T-cell (primary cell): ENCODE results near the gene ADCY6. TPM values are rescaled to one million over a fixed set of nuclear protein-coding genes. Genes with fewer than 3 reads are reported as not detected.

Experiments used
- ATAC-seq, 4 experiments: fragments of 200-7000 bp in 3 of 4; fragments of 150-1000 bp in 1 of 4; cut with Tn5 transposase; replicated peaks in 1 of 4; 1 replicate in 3 of 4; 2 replicates in 1 of 4; pipeline ENCODE4 v1.10.0; 2021; ENCODE audit warnings: moderate library complexity in 3 of 4, mild to moderate bottlenecking in 2 of 4, moderate number of reproducible peaks in 1 of 4
- CTCF ChIA-PET, 2 donors: fragments of 300-600 bp; sonication (Branson Sonifier 250); formaldehyde crosslinking; loops; one replicate each; lab custom pipeline; 2022; ENCODE audit warnings: antibody characterized with exemption in 2 of 2; lab: Charles Lee
- POLR2A ChIA-PET, 2 donors: fragments of 300-600 bp; sonication (Branson Sonifier 250); formaldehyde crosslinking; loops; one replicate each; lab custom pipeline; 2022; ENCODE audit warnings: antibody characterized with exemption in 2 of 2; lab: Charles Lee
- DNase-seq, 35 experiments: peaks; one replicate each; pipeline versions ENCODE4 v3.0.0 to v3.0.0-alpha.2; 2013 to 2023
- H3K27ac ChIP-seq: one replicate; pipeline ENCODE4 v1.5.1; 2013; ENCODE audit warnings: low read length
- H3K27me3 ChIP-seq, 2 experiments: replicated peaks in 1 of 2; 1 replicate in 1 of 2; 2 replicates in 1 of 2; pipeline versions ENCODE4 v1.6.1 to v1.7.0; 2013; ENCODE audit warnings: low read length in 1 of 2, mixed read lengths in 1 of 2; ENCODE audit not compliant: control insufficient read depth in 2 of 2, insufficient read depth in 2 of 2; ENCODE audit errors: extremely low read depth in 1 of 2
- H3K36me3 ChIP-seq, 2 donors: 1 replicate in 1 of 2; 2 replicates in 1 of 2; pipeline versions ENCODE4 v1.6.1 to v1.7.0; 2013; ENCODE audit warnings: low read length in 1 of 2; ENCODE audit not compliant: control insufficient read depth in 2 of 2, insufficient read depth in 1 of 2; ENCODE audit errors: extremely low read depth in 1 of 2
- H3K4me1 ChIP-seq, 2 experiments: 1 replicate in 1 of 2; 2 replicates in 1 of 2; pipeline versions ENCODE4 v1.6.1 to v1.7.0; 2013; ENCODE audit warnings: low read length in 2 of 2, mixed read lengths in 1 of 2; ENCODE audit not compliant: insufficient read depth in 2 of 2, control insufficient read depth in 1 of 2; ENCODE audit errors: extremely low read depth in 1 of 2
- H3K4me3 ChIP-seq, 2 donors: 1 replicate in 1 of 2; 2 replicates in 1 of 2; pipeline versions ENCODE4 v1.5.1 to v1.7.0; 2013; ENCODE audit warnings: mild to moderate bottlenecking in 2 of 2, low read length in 1 of 2, moderate library complexity in 1 of 2; ENCODE audit not compliant: control insufficient read depth in 1 of 2; ENCODE audit errors: extremely low read depth in 1 of 2
- H3K9me3 ChIP-seq: 2 replicates; pipeline ENCODE4 v1.7.0; 2013
- H3K27ac Mint-ChIP-seq, 2 donors: one replicate each; pipeline ENCODE4 v1.8.0; 2020 to 2021; ENCODE audit warnings: mild to moderate bottlenecking in 2 of 2, mixed read lengths in 2 of 2
- H3K27me3 Mint-ChIP-seq, 2 donors: one replicate each; pipeline ENCODE4 v1.8.0; 2021 to 2022; ENCODE audit warnings: mixed read lengths in 2 of 2
- H3K36me3 Mint-ChIP-seq: one replicate; pipeline ENCODE4 v1.8.0; 2021; ENCODE audit warnings: mixed read lengths
- H3K4me1 Mint-ChIP-seq, 3 donors: one replicate each; pipeline ENCODE4 v1.8.0; 2020 to 2022; ENCODE audit warnings: mixed read lengths in 3 of 3, mild to moderate bottlenecking in 1 of 3
- H3K4me3 Mint-ChIP-seq, 3 donors: one replicate each; pipeline ENCODE4 v1.8.0; 2020 to 2022; ENCODE audit warnings: mild to moderate bottlenecking in 3 of 3, mixed read lengths in 3 of 3, moderate library complexity in 3 of 3
- H3K9me3 Mint-ChIP-seq, 3 donors: one replicate each; pipeline ENCODE4 v1.8.0; 2020 to 2022; ENCODE audit warnings: mixed read lengths in 3 of 3
- WGBS: methylation state at CpG from one replicate; pipeline ENCODE4 v1.1.5; 2013; ENCODE audit warnings: missing lambda C conversion rate; ENCODE audit not compliant: insufficient coverage; 5-methylcytosine and 5-hydroxymethylcytosine counted together
- total RNA-seq, 35 experiments: library from RNA in 6 of 35; stranded (reverse) in 6 of 35; fragments of 120-200 nt in 1 of 35; gene quantifications; one replicate each; pipeline versions ENCODE4 v1.2.1 to v1.2.4 and lab custom pipeline; 2013 to 2026

The ADCY6 gene
- total RNA-seq, 5 donors from 2014 or later (not counting 1 experiment from before 2014, with no cell fraction given): 0.10 to 0.76 (median 0.66) TPM; not detected in 1

- DNase-seq: no peak
- peaks cover 26% of the 10 kb centered on the region for H3K36me3 Mint-ChIP-seq
- POLR2A ChIA-PET: no interaction called here
- no peak overlapping the region for H3K4me3 ChIP-seq
- H3K36me3 ChIP-seq: peaks cover 31 to 54% of the 10 kb centered on the region in 2 donors
- no peak overlapping the region for H3K27ac ChIP-seq
- no peaks in the 10 kb centered on the region for H3K27me3 Mint-ChIP-seq
- no peaks in the 10 kb centered on the region for H3K27me3 ChIP-seq
- ATAC-seq: no peak
- H3K4me3 Mint-ChIP-seq: no peak overlapping the region
- H3K9me3 ChIP-seq: no peaks in the 10 kb centered on the region
- H3K27ac Mint-ChIP-seq: no peak overlapping the region
- WGBS: 63% methylated on average over 2 of the region's 2 CpGs
- H3K4me1 Mint-ChIP-seq: peaks cover 0 to 7% (median 5%) of the 10 kb centered on the region in 3 donors
- CTCF ChIA-PET: no interaction called here
- H3K4me1 ChIP-seq: peaks cover 0 to 5% of the 10 kb centered on the region in 2 experiments
- H3K9me3 Mint-ChIP-seq: no peaks in the 10 kb centered on the region
These were observed 39.4 kb upstream of the ADCY6 start for GRCh38 chr12:48828293-48828692.

- peaks cover 0 to 7% (median 5%) of the 10 kb centered on the region in 3 donors for H3K4me1 Mint-ChIP-seq
- H3K27ac ChIP-seq: no peak overlapping the region
These were observed 38.7 kb upstream of the ADCY6 start for GRCh38 chr12:48827513-48828096.

GRCh38 chr12:48827026-48827425 is 38.1 kb upstream of the ADCY6 start:
- no peak overlapping the region for H3K4me3 Mint-ChIP-seq
- H3K9me3 ChIP-seq: no peaks in the 10 kb centered on the region
- H3K36me3 ChIP-seq: peaks cover 26 to 41% of the 10 kb centered on the region in 2 donors
- no peaks in the 10 kb centered on the region for H3K27me3 Mint-ChIP-seq
- no peak overlapping the region for H3K27ac Mint-ChIP-seq
- DNase-seq: no peak
- no peaks in the 10 kb centered on the region for H3K27me3 ChIP-seq
- ChIA-PET POLR2A (no interaction called here), CTCF (interaction anchor here (0.6 kb wide), 2 partner anchors 58 to 95 kb away, joined by 3 to 5 read pairs; no protein-coding TSS in a partner anchor)
- peaks cover 19% of the 10 kb centered on the region for H3K36me3 Mint-ChIP-seq
- peaks cover 0 to 5% of the 10 kb centered on the region in 2 experiments for H3K4me1 ChIP-seq
- H3K9me3 Mint-ChIP-seq: no peaks in the 10 kb centered on the region
- peaks cover 0 to 7% (median 5%) of the 10 kb centered on the region in 3 donors for H3K4me1 Mint-ChIP-seq
- ATAC-seq: no peak
- 95% methylated on average over 4 of the region's 8 CpGs for WGBS
- H3K4me3 ChIP-seq: no peak overlapping the region
- H3K27ac ChIP-seq: no peak overlapping the region

More at GRCh38 chr12:48827513-48828096, 38.7 kb upstream of the ADCY6 start:
- CTCF ChIA-PET: interaction anchor here (0.6 kb wide), 2 partner anchors 58 to 94 kb away, joined by 3 to 5 read pairs; no protein-coding TSS in a partner anchor
- DNase-seq: no peak
- no peak overlapping the region for H3K27ac Mint-ChIP-seq
- no peaks in the 10 kb centered on the region for H3K27me3 ChIP-seq
- POLR2A ChIA-PET: no interaction called here
- H3K27me3 Mint-ChIP-seq: no peaks in the 10 kb centered on the region
- peaks cover 0 to 5% of the 10 kb centered on the region in 2 experiments for H3K4me1 ChIP-seq
- H3K9me3 ChIP-seq: no peaks in the 10 kb centered on the region
- peaks cover 26 to 47% of the 10 kb centered on the region in 2 donors for H3K36me3 ChIP-seq
- H3K4me3 Mint-ChIP-seq: no peak overlapping the region
- peaks cover 24% of the 10 kb centered on the region for H3K36me3 Mint-ChIP-seq
- ATAC-seq: no peak
- no peaks in the 10 kb centered on the region for H3K9me3 Mint-ChIP-seq
- no peak overlapping the region for H3K4me3 ChIP-seq
- WGBS: 96% methylated on average over 15 of the region's 17 CpGs

- peaks cover 0 to 5% of the 10 kb centered on the region in 2 experiments for H3K4me1 ChIP-seq
- DNase-seq: no peak
- H3K9me3 Mint-ChIP-seq: no peaks in the 10 kb centered on the region
- H3K27me3 ChIP-seq: no peaks in the 10 kb centered on the region
- peaks cover 0 to 7% (median 5%) of the 10 kb centered on the region in 3 donors for H3K4me1 Mint-ChIP-seq
- H3K4me3 Mint-ChIP-seq: no peak overlapping the region
- 89% methylated on average over 14 of the region's 15 CpGs for WGBS
- H3K36me3 Mint-ChIP-seq: peaks cover 14% of the 10 kb centered on the region
- CTCF ChIA-PET: no interaction called here
- no peaks in the 10 kb centered on the region for H3K9me3 ChIP-seq
- H3K27me3 Mint-ChIP-seq: no peaks in the 10 kb centered on the region
- H3K27ac Mint-ChIP-seq: no peak overlapping the region
- H3K36me3 ChIP-seq: peaks cover 26 to 34% of the 10 kb centered on the region in 2 donors
- H3K27ac ChIP-seq: no peak overlapping the region
- no peak for ATAC-seq
- POLR2A ChIA-PET: no interaction called here
- H3K4me3 ChIP-seq: no peak overlapping the region
These were observed 37.4 kb upstream of the ADCY6 start for GRCh38 chr12:48826209-48826855.

GRCh38 chr12:48824905-48825304 is 36.0 kb upstream of the ADCY6 start:
- Mint-ChIP-seq H3K4me3 (no peak overlapping the region), H3K27ac (no peak overlapping the region), H3K36me3 (peaks cover 4% of the 10 kb centered on the region), H3K4me1 (peaks cover 0 to 7% (median 5%) of the 10 kb centered on the region in 3 donors), H3K9me3 (no peaks in the 10 kb centered on the region), H3K27me3 (no peaks in the 10 kb centered on the region)
- H3K27ac ChIP-seq: no peak overlapping the region
- WGBS: 100% methylated on average over 1 of the region's 4 CpGs
- H3K36me3 ChIP-seq: peaks cover 13 to 20% of the 10 kb centered on the region in 2 donors
- H3K9me3 ChIP-seq: no peaks in the 10 kb centered on the region
- H3K27me3 ChIP-seq: no peaks in the 10 kb centered on the region
- ChIA-PET CTCF (interaction anchor here in 1 of 2 donors (1.0 kb wide), 1 partner anchor 28 kb away, joined by 3 read pairs; no protein-coding TSS in a partner anchor), POLR2A (no interaction called here)
- no peak for DNase-seq
- H3K4me1 ChIP-seq: peaks cover 0 to 5% of the 10 kb centered on the region in 2 experiments
- no peak for ATAC-seq
- H3K4me3 ChIP-seq: no peak overlapping the region

GRCh38 chr12:48824112-48824511 is 35.2 kb upstream of the ADCY6 start:
- H3K27me3 ChIP-seq: no peaks in the 10 kb centered on the region
- ATAC-seq: peak in 3 of 4 experiments; percentile 11 to 43 (median 41)
- ChIA-PET CTCF (no interaction called here), POLR2A (no interaction called here)
- Mint-ChIP-seq H3K9me3 (no peaks in the 10 kb centered on the region), H3K27ac (no peak overlapping the region), H3K36me3 (no peaks in the 10 kb centered on the region), H3K4me3 (no peak overlapping the region), H3K4me1 (peaks cover 4 to 9% (median 7%) of the 10 kb centered on the region in 3 donors), H3K27me3 (no peaks in the 10 kb centered on the region)
- DNase-seq: peak in 8 of 35 experiments; percentile 6 to 32 (median 17)
- H3K36me3 ChIP-seq: peaks cover 5 to 12% of the 10 kb centered on the region in 2 donors
- WGBS: 70% methylated on average over 11 of the region's 12 CpGs
- H3K4me1 ChIP-seq: peaks cover 0 to 9% of the 10 kb centered on the region in 2 experiments
- H3K4me3 ChIP-seq: no peak overlapping the region
- no peaks in the 10 kb centered on the region for H3K9me3 ChIP-seq
- H3K27ac ChIP-seq: no peak overlapping the region
